H1 (cell line): Measurements from ENCODE around the gene MRTO4. TPM values are rescaled to one million over a fixed set of nuclear protein-coding genes. Genes with fewer than 3 reads are reported as not detected.

Experiments
- CTCF ChIA-PET: fragments of 300-600 bp; sonication (Branson Sonifier 250); formaldehyde crosslinking; loops from one replicate; lab custom pipeline; 2021; ENCODE audit not compliant: partially characterized antibody; lab: Charles Lee
- POLR2A ChIA-PET: fragments of 300-600 bp; sonication (Branson Sonifier 250); formaldehyde crosslinking; loops from one replicate; lab custom pipeline; 2021; ENCODE audit warnings: inconsistent platforms; ENCODE audit not compliant: partially characterized antibody; lab: Charles Lee
- DNase-seq, 2 experiments: peaks; one replicate each; pipeline versions ENCODE4 v3.0.0 to v3.0.0-alpha.2; 2010 to 2022; ENCODE audit warnings: low spot score in 2 of 2, low read depth in 1 of 2, mixed read lengths in 1 of 2
- FAIRE-seq: peaks from 2 replicates; lab custom pipeline; 2011; peaks lifted over from hg19 to GRCh38; lab: Jason Lieb, UNC
- H2AFZ ChIP-seq: 2 replicates; pipeline ENCODE4 v1.8.1; 2012; ENCODE audit warnings: low read length, inconsistent platforms
- H2AK5ac ChIP-seq: 2 replicates; pipeline ENCODE4 v1.6.1; 2013; ENCODE audit warnings: low read depth, low read length
- H2BK120ac ChIP-seq: replicated peaks from 2 replicates; pipeline ENCODE3; 2013; ENCODE audit warnings: low read depth, low read length, inconsistent platforms
- H2BK12ac ChIP-seq: 2 replicates; pipeline ENCODE4 v1.6.1; 2013; ENCODE audit warnings: low read depth, low read length
- H2BK15ac ChIP-seq: 2 replicates; pipeline ENCODE4 v1.6.1; 2013; ENCODE audit warnings: low read length
- H2BK20ac ChIP-seq: 2 replicates; pipeline ENCODE4 v1.6.1; 2013; ENCODE audit warnings: low read length
- H2BK5ac ChIP-seq: 2 replicates; pipeline ENCODE4 v1.6.1; 2013; ENCODE audit warnings: low read depth, low read length
- H3K14ac ChIP-seq: 2 replicates; pipeline ENCODE4 v1.6.1; 2013; ENCODE audit warnings: inconsistent platforms; ENCODE audit not compliant: insufficient read length
- H3K18ac ChIP-seq: 2 replicates; pipeline ENCODE4 v1.6.1; 2013; ENCODE audit warnings: low read length; ENCODE audit errors: extremely low read depth
- H3K23ac ChIP-seq: 2 replicates; pipeline ENCODE4 v1.6.1; 2013; ENCODE audit warnings: inconsistent platforms; ENCODE audit not compliant: insufficient read length
- H3K23me2 ChIP-seq: 2 replicates; pipeline ENCODE4 v1.6.1; 2013; ENCODE audit warnings: low read depth, low read length
- H3K27ac ChIP-seq: 2 replicates; pipeline ENCODE4 v1.6.1; 2011; ENCODE audit warnings: low read depth, low read length, inconsistent platforms
- H3K27me3 ChIP-seq, 4 experiments: replicated peaks in 1 of 4; 1 replicate in 1 of 4; 2 replicates in 3 of 4; pipeline versions ENCODE4 v1.6.1 to v1.8.1; 2011 to 2013; ENCODE audit warnings: low read length in 3 of 4, mild to moderate bottlenecking in 3 of 4, inconsistent platforms in 2 of 4, mixed read lengths in 2 of 4, moderate library complexity in 1 of 4; ENCODE audit not compliant: control insufficient read depth in 3 of 4, insufficient read depth in 3 of 4; ENCODE audit errors: extremely low read depth in 1 of 4
- H3K36me3 ChIP-seq, 4 experiments: 2 replicates each; pipeline versions ENCODE4 v1.6.1 to v1.8.1; 2011 to 2013; ENCODE audit warnings: mild to moderate bottlenecking in 4 of 4, low read length in 3 of 4, moderate library complexity in 2 of 4, control low read depth in 1 of 4, inconsistent platforms in 1 of 4; ENCODE audit not compliant: insufficient read depth in 4 of 4, control insufficient read depth in 2 of 4
- H3K4ac ChIP-seq: replicated peaks from 2 replicates; pipeline ENCODE3; 2013; ENCODE audit warnings: low read length, low read depth, mixed read lengths, inconsistent platforms; ENCODE audit not compliant: insufficient read length
- H3K4me1 ChIP-seq, 4 experiments: replicated peaks in 1 of 4; 1 replicate in 1 of 4; 2 replicates in 3 of 4; pipeline versions ENCODE4 v1.6.1 to v1.8.1; 2011 to 2013; ENCODE audit warnings: low read length in 3 of 4, inconsistent platforms in 2 of 4, mixed read lengths in 1 of 4; ENCODE audit not compliant: insufficient read depth in 4 of 4, control insufficient read depth in 3 of 4
- H3K4me2 ChIP-seq, 2 experiments: 2 replicates each; pipeline versions ENCODE4 v1.6.1 to v1.8.1; 2011 to 2013; ENCODE audit warnings: low read depth in 2 of 2, low read length in 2 of 2, control low read depth in 1 of 2, inconsistent platforms in 1 of 2, mild to moderate bottlenecking in 1 of 2; ENCODE audit not compliant: insufficient read depth in 1 of 2
- H3K4me3 ChIP-seq, 4 experiments: fragments of 200-600, 300-600 bp in 1 of 4; sonication (generic), shearing (Covaris generic), sonication (Bioruptor Twin) in 1 of 4; 2 replicates each; pipeline versions ENCODE4 v1.5.1 to v1.8.1; 2011 to 2016; ENCODE audit warnings: low read length in 4 of 4, low read depth in 3 of 4, control low read depth in 2 of 4, inconsistent platforms in 2 of 4, mild to moderate bottlenecking in 2 of 4, mixed read lengths in 1 of 4, moderate library complexity in 1 of 4; ENCODE audit not compliant: insufficient read depth in 2 of 4; ENCODE audit errors: extremely low read depth in 1 of 4
- H3K56ac ChIP-seq: replicated peaks from 2 replicates; pipeline ENCODE3; 2013; ENCODE audit warnings: low read depth, mild to moderate bottlenecking, mixed read lengths, low read length, inconsistent platforms; ENCODE audit not compliant: insufficient read length
- H3K79me1 ChIP-seq: 2 replicates; pipeline ENCODE4 v1.6.1; 2013; ENCODE audit warnings: low read depth, low read length, control low read depth
- H3K79me2 ChIP-seq, 2 experiments: 2 replicates each; pipeline versions ENCODE4 v1.6.1 to v1.8.1; 2012 to 2013; ENCODE audit warnings: low read length in 2 of 2, mild to moderate bottlenecking in 2 of 2, inconsistent platforms in 1 of 2; ENCODE audit not compliant: insufficient read depth in 2 of 2, control insufficient read depth in 1 of 2
- H3K9ac ChIP-seq, 4 experiments: replicated peaks in 1 of 4; 1 replicate in 1 of 4; 2 replicates in 3 of 4; pipeline versions ENCODE4 v1.6.1 to v1.8.1; 2011 to 2013; ENCODE audit warnings: low read depth in 3 of 4, low read length in 3 of 4, control low read depth in 2 of 4, mild to moderate bottlenecking in 2 of 4, moderate library complexity in 2 of 4, inconsistent platforms in 1 of 4; ENCODE audit errors: extremely low read depth in 1 of 4
- H3K9me3 ChIP-seq, 2 experiments: 2 replicates each; pipeline versions ENCODE4 v1.6.1 to v1.8.1; 2012 to 2013; ENCODE audit warnings: mild to moderate bottlenecking in 2 of 2, moderate library complexity in 2 of 2, control low read depth in 1 of 2, inconsistent platforms in 1 of 2, low read depth in 1 of 2, low read length in 1 of 2, mixed read lengths in 1 of 2; ENCODE audit not compliant: insufficient read depth in 2 of 2
- H4K20me1 ChIP-seq, 2 experiments: replicated peaks in 1 of 2; 2 replicates each; pipeline versions ENCODE3 to v1.8.1; 2011 to 2013; ENCODE audit warnings: inconsistent platforms in 2 of 2, low read length in 2 of 2, mild to moderate bottlenecking in 1 of 2; ENCODE audit not compliant: insufficient read depth in 2 of 2, control insufficient read depth in 1 of 2
- H4K5ac ChIP-seq: 2 replicates; pipeline ENCODE4 v1.6.1; 2013; ENCODE audit warnings: low read length, low read depth, mixed read lengths, inconsistent platforms; ENCODE audit not compliant: insufficient read length
- H4K8ac ChIP-seq: 2 replicates; pipeline ENCODE4 v1.8.0; 2013; ENCODE audit warnings: mild to moderate bottlenecking, moderate library complexity, low read length, inconsistent platforms; ENCODE audit not compliant: insufficient read depth; ENCODE audit errors: extremely low read depth
- H4K91ac ChIP-seq: replicated peaks from 2 replicates; pipeline ENCODE3; 2013; ENCODE audit warnings: low read length, mixed read lengths, inconsistent platforms; ENCODE audit not compliant: insufficient read length
- ASH2L ChIP-seq: fragments of 200-600, 300-600 bp; sonication (generic); IDR thresholded peaks from one replicate; pipeline ENCODE4 v1.7.1; 2017; ENCODE audit warnings: low read length
- WGBS, 2 experiments: shearing (Covaris generic) in 1 of 2; methylation state at CpG; one replicate each; pipeline versions ENCODE4 v1.1.6 to v1.1.7; 2013 to 2015; ENCODE audit warnings: low lambda C conversion rate in 2 of 2, mixed read lengths in 2 of 2, inconsistent platforms in 1 of 2, low coverage in 1 of 2, missing lambda C conversion rate in 1 of 2; ENCODE audit not compliant: insufficient replicate concordance in 2 of 2, insufficient coverage in 1 of 2, insufficient read length in 1 of 2; ENCODE audit errors: extremely low coverage in 1 of 2, missing lambda C conversion rate in 1 of 2; 5-methylcytosine and 5-hydroxymethylcytosine counted together
- polyA plus RNA-seq, 7 experiments: library from polyadenylated mRNA; depleted of rRNA in 3 of 7; stranded (reverse) in 5 of 7; unstranded in 2 of 7; fragments of >200 nt in 5 of 7; fragments of 200-250 nt in 2 of 7; gene quantifications; 1 replicate in 5 of 7; 2 replicates in 1 of 7; 4 replicates in 1 of 7; pipeline versions ENCODE4 v1.2.1 to v1.2.3, GENCODE V29; 2011 to 2013; ENCODE audit warnings: missing spikeins in 2 of 7, mixed read lengths in 2 of 7
- total RNA-seq: library from RNA; stranded (reverse); fragmentation: NEBNext Ultra II Directional; extraction: Animal tissue kit (Norgen Biotek cat#: 25700); gene quantifications from 2 replicates; pipeline ENCODE4 v1.2.1, GENCODE V29; 2021

MRTO4 gene
- total and polyA plus RNA-seq, 2 of the 8 experiments (the other 6 are each of a cell fraction or from before 2014, with no cell fraction given), result 36.9 to 64.3 TPM

DNA sequence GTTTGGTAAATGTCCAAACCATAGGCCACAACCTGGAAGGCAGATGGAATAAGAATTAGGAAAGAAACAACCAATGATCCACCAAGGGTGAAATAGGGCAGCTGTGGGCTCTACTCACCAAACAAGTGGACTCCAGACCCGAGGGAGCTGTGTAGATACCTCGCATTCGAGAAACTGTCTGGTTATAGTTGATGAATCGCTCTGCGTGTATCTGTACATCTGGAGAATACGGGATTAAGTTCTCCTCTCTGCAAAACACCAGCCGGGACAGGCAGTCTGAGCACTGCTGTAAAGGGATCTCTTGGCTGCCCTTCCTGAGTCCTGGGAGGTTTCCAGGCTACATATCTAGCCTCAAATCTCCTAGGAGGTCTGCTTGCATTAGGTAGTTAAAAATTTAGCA lies 32.2 kb upstream of the MRTO4 start:
- no peak overlapping the region for H3K27ac ChIP-seq
- no peaks in the 10 kb centered on the region for H3K27me3 ChIP-seq
- no peak overlapping the region for H2BK15ac ChIP-seq
- 92% methylated on average over 7 of the region's 7 CpGs; no CpG with 5 or more reads in 1 of the 2 experiments for WGBS, 2 experiments
- no peak overlapping the region for H3K4me3 ChIP-seq
- no peak overlapping the region for H3K9ac ChIP-seq
- H4K8ac ChIP-seq, result no peak overlapping the region; the same call in 1 of the 2 replicates
- H3K79me2 ChIP-seq, result peaks cover 0 to 4% of the 10 kb centered on the region in 2 experiments; a peak in 2 of 4 replicates
- ChIA-PET POLR2A (interaction anchor here (0.7 to 6.2 kb wide), 3 partner anchors 11 to 115 kb away, joined by 3 to 42 read pairs (median 4); partner anchors contain the start of gene UBR4), CTCF (interaction anchor here (1.0 to 7.1 kb wide), 6 partner anchors 10 to 311 kb away, joined by 3 to 40 read pairs (median 4); partner anchors contain the start of gene UBR4)
- H2BK12ac ChIP-seq, result no peak overlapping the region
- DNase-seq (no peak), FAIRE-seq (no peak)
- H2AFZ ChIP-seq, result no peak overlapping the region
- H3K4me1 ChIP-seq, result no peaks in the 10 kb centered on the region
- H2BK120ac ChIP-seq, result no peak overlapping the region
- no peak overlapping the region for H3K4me2 ChIP-seq
- H3K79me1 ChIP-seq, result no peaks in the 10 kb centered on the region; the same call in 1 of the 2 replicates
- no peak for TF ChIP-seq ASH2L
- H4K5ac ChIP-seq, result no peak overlapping the region
- no peak overlapping the region for H3K18ac ChIP-seq
- no peak overlapping the region for H2BK5ac ChIP-seq
- H3K23me2 ChIP-seq, result no peaks in the 10 kb centered on the region
- H3K36me3 ChIP-seq, result peaks cover 29 to 62% (median 53%) of the 10 kb centered on the region in 4 experiments
- no peak overlapping the region for H2BK20ac ChIP-seq
- no peaks in the 10 kb centered on the region for H3K9me3 ChIP-seq
- no peak overlapping the region for H3K56ac ChIP-seq
- peaks cover 0 to 5% of the 10 kb centered on the region in 2 experiments for H4K20me1 ChIP-seq
- no peak overlapping the region for H3K14ac ChIP-seq
- H3K23ac ChIP-seq, result no peak overlapping the region
- no peak overlapping the region for H3K4ac ChIP-seq
- H4K91ac ChIP-seq, result no peak overlapping the region
- H2AK5ac ChIP-seq, result no peak overlapping the region
